Inferior parietal cortex (tissue), 1 donor: Measurements from ENCODE around the gene WNK4.

Experiments
- DNase-seq: peaks from one replicate; pipeline ENCODE4 v3.0.0-alpha.2; 2016; ENCODE audit errors: extremely low spot score

The WNK4 gene

GRCh38 chr17:42772945-42773289 lies 7.5 kb upstream of the WNK4 start:
- DNase-seq = no peak

GRCh38 chr17:42773290-42774035 lies 6.9 kb upstream of the WNK4 start, which contains the start of gene VPS25:
TSS of gene VPS25 (plus strand) at chr17:42773449. CDS start at chr17:42773476, 27 bp downstream.
- peak; percentile 92 for DNase-seq

GRCh38 chr17:42774066-42774745 lies 6.2 kb upstream of the WNK4 start:
- no peak for DNase-seq

- DNase-seq = peak; percentile 4
Measured at GRCh38 chr17:42775534-42776098, 4.8 kb upstream of the WNK4 start.

- no peak for DNase-seq
Measured at GRCh38 chr17:42778570-42778969, 1.8 kb upstream of the WNK4 start.

- no peak for DNase-seq
Measured at GRCh38 chr17:42779304-42779935, 990 bp upstream of the WNK4 start.

- no peak for DNase-seq
Measured at GRCh38 chr17:42780851-42781638, 635 bp downstream of the WNK4 start.

GRCh38 chr17:42781639-42782165 lies 1.3 kb downstream of the WNK4 start:
- no peak for DNase-seq

GRCh38 chr17:42782166-42783061 lies 2.0 kb downstream of the WNK4 start:
- DNase-seq = no peak

GRCh38 chr17:42783062-42783790 lies 2.8 kb downstream of the WNK4 start:
- no peak for DNase-seq

GRCh38 chr17:42783791-42784138 lies 3.4 kb downstream of the WNK4 start:
- DNase-seq = no peak

- DNase-seq = no peak
Measured at GRCh38 chr17:42784409-42784808, 4.0 kb downstream of the WNK4 start.

GRCh38 chr17:42784811-42785592 lies 4.6 kb downstream of the WNK4 start:
- DNase-seq = no peak

GRCh38 chr17:42787266-42787665 lies 6.9 kb downstream of the WNK4 start:
- no peak for DNase-seq

GRCh38 chr17:42791948-42792347 lies 11.5 kb downstream of the WNK4 start:
- no peak for DNase-seq

- DNase-seq = no peak
Measured at GRCh38 chr17:42792545-42792944, 12.1 kb downstream of the WNK4 start.

GRCh38 chr17:42795061-42795460 lies 14.7 kb downstream of the WNK4 start:
- DNase-seq = no peak

GRCh38 chr17:42795465-42795864 lies 15.1 kb downstream of the WNK4 start:
- no peak for DNase-seq
